Small intestine (tissue), 7 donors: ENCODE results near the gene CDH5. TPM values are rescaled to one million over a fixed set of nuclear protein-coding genes. Genes with fewer than 3 reads are reported as not detected.

Source experiments
- DNase-seq, 2 donors: peaks; one replicate each; pipeline versions ENCODE4 v3.0.0 to v3.0.0-alpha.2; 2013
- FAIRE-seq: peaks from 2 replicates; lab custom pipeline; 2012; peaks lifted over from hg19 to GRCh38; lab: Jason Lieb, UNC
- H3K27ac ChIP-seq, 3 donors: one replicate each; pipeline ENCODE4 v1.5.1; 2013; ENCODE audit warnings: low read length in 2 of 3, mild to moderate bottlenecking in 2 of 3, control low read depth in 1 of 3, inconsistent platforms in 1 of 3, low read depth in 1 of 3, moderate library complexity in 1 of 3
- H3K27me3 ChIP-seq, 3 donors: one replicate each; pipeline ENCODE4 v1.6.1; 2013; ENCODE audit warnings: low read length in 3 of 3, inconsistent platforms in 1 of 3; ENCODE audit not compliant: control insufficient read depth in 3 of 3, insufficient read depth in 3 of 3
- H3K36me3 ChIP-seq, 3 donors: one replicate each; pipeline ENCODE4 v1.6.1; 2013; ENCODE audit warnings: low read length in 3 of 3, inconsistent platforms in 1 of 3, low read depth in 1 of 3, mild to moderate bottlenecking in 1 of 3, moderate library complexity in 1 of 3; ENCODE audit not compliant: control insufficient read depth in 3 of 3, insufficient read depth in 2 of 3
- H3K4me1 ChIP-seq, 3 donors: one replicate each; pipeline ENCODE4 v1.6.1; 2013; ENCODE audit warnings: low read length in 2 of 3, inconsistent platforms in 1 of 3, low read depth in 1 of 3, mild to moderate bottlenecking in 1 of 3, moderate library complexity in 1 of 3; ENCODE audit not compliant: control insufficient read depth in 3 of 3, insufficient read depth in 2 of 3
- H3K4me3 ChIP-seq, 3 donors: one replicate each; pipeline ENCODE4 v1.5.1; 2013; ENCODE audit warnings: low read length in 3 of 3, control low read depth in 1 of 3, inconsistent platforms in 1 of 3, low read depth in 1 of 3, mild to moderate bottlenecking in 1 of 3, moderate library complexity in 1 of 3
- H3K9me3 ChIP-seq, 2 donors: one replicate each; pipeline ENCODE4 v1.6.1; 2013; ENCODE audit warnings: low read depth in 1 of 2, low read length in 1 of 2; ENCODE audit not compliant: control insufficient read depth in 2 of 2, insufficient read depth in 1 of 2
- WGBS, 3 donors: extraction: QIAGEN DNeasy Blood & Tissue Kit; methylation state at CpG; one replicate each; pipeline ENCODE4 v1.1.7; 2013; 5-methylcytosine and 5-hydroxymethylcytosine counted together
- polyA plus RNA-seq, 4 donors: library from polyadenylated mRNA; stranded (reverse) in 3 of 4; unstranded in 1 of 4; fragments of 200-250 nt in 3 of 4; fragments of 120-200 nt in 1 of 4; gene quantifications; one replicate each; pipeline versions ENCODE4 v1.2.1 to v1.2.3, GENCODE V29; 2013
- donor health status: healthy with polysubstance abuse.
- donor health status: control.
- donor health status: control.
- donor health status: Bipolar disorder and iron deficiency.
- donor health status: healthy.

CDH5 gene
- polyA plus RNA-seq, 4 donors, result 0.45 to 28.8 (median 7.6) TPM

- FAIRE-seq (no peak), DNase-seq (no peak)
- H3K9me3 ChIP-seq, result no peaks in the 10 kb centered on the region
- H3K4me1 ChIP-seq, result no peaks in the 10 kb centered on the region
- H3K27me3 ChIP-seq, result no peaks in the 10 kb centered on the region
- H3K27ac ChIP-seq, result no peak overlapping the region
- WGBS, 3 donors, result 76 to 83% (median 82%) methylated on average over 6 of the region's 6 CpGs
- H3K36me3 ChIP-seq, result no peaks in the 10 kb centered on the region
- H3K4me3 ChIP-seq, result no peak overlapping the region
Measured at GRCh38 chr16:66388350-66389139, 22.1 kb downstream of the CDH5 start.

- WGBS, 3 donors, result 91% methylated on average over 13 of the region's 13 CpGs
- DNase-seq (no peak), FAIRE-seq (no peak)
- Histone ChIP-seq H3K36me3 (no peaks in the 10 kb centered on the region), H3K27me3 (no peaks in the 10 kb centered on the region), H3K4me1 (no peaks in the 10 kb centered on the region), H3K9me3 (no peaks in the 10 kb centered on the region), H3K27ac (no peak overlapping the region), H3K4me3 (no peak overlapping the region)
Measured at GRCh38 chr16:66389256-66390176, 23.0 kb downstream of the CDH5 start.

GRCh38 chr16:66390346-66391108 lies 24.0 kb downstream of the CDH5 start:
- Histone ChIP-seq H3K36me3 (no peaks in the 10 kb centered on the region), H3K4me1 (no peaks in the 10 kb centered on the region), H3K27me3 (no peaks in the 10 kb centered on the region), H3K27ac (no peak overlapping the region), H3K9me3 (no peaks in the 10 kb centered on the region), H3K4me3 (no peak overlapping the region)
- DNase-seq (no peak), FAIRE-seq (no peak)
- 84 to 89% (median 88%) methylated on average over 14 of the region's 14 CpGs for WGBS, 3 donors

- Histone ChIP-seq H3K9me3 (no peaks in the 10 kb centered on the region), H3K4me3 (no peak overlapping the region), H3K36me3 (no peaks in the 10 kb centered on the region), H3K4me1 (no peaks in the 10 kb centered on the region), H3K27me3 (no peaks in the 10 kb centered on the region), H3K27ac (no peak overlapping the region)
- 80 to 83% (median 82%) methylated on average over 18 of the region's 18 CpGs for WGBS, 3 donors
- FAIRE-seq (no peak), DNase-seq (no peak)
Measured at GRCh38 chr16:66391726-66392670, 25.5 kb downstream of the CDH5 start.

- WGBS, 3 donors, result 85 to 89% (median 88%) methylated on average over 7 of the region's 7 CpGs
- FAIRE-seq, result no peak
Measured at GRCh38 chr16:66395806-66396555, 29.5 kb downstream of the CDH5 start.

GRCh38 chr16:66397736-66398433 lies 31.4 kb downstream of the CDH5 start:
- no peak overlapping the region for H3K27ac ChIP-seq
- no peaks in the 10 kb centered on the region for H3K36me3 ChIP-seq
- H3K9me3 ChIP-seq, result no peaks in the 10 kb centered on the region
- no peak overlapping the region for H3K4me3 ChIP-seq
- no peaks in the 10 kb centered on the region for H3K4me1 ChIP-seq
- FAIRE-seq (no peak), DNase-seq (no peak)
- WGBS, 3 donors, result 70 to 86% (median 80%) methylated on average over 5 of the region's 5 CpGs
- peaks cover 0 to 3% (median 0%) of the 10 kb centered on the region in 3 donors for H3K27me3 ChIP-seq

More at GRCh38 chr16:66395806-66396555, 29.5 kb downstream of the CDH5 start:
- Histone ChIP-seq H3K27me3 (no peaks in the 10 kb centered on the region), H3K9me3 (no peaks in the 10 kb centered on the region), H3K4me1 (no peaks in the 10 kb centered on the region), H3K36me3 (no peaks in the 10 kb centered on the region), H3K27ac (no peak overlapping the region), H3K4me3 (no peak overlapping the region)
- DNase-seq, result no peak

- WGBS, 3 donors, result 82 to 83% (median 82%) methylated on average over 3 of the region's 3 CpGs
- FAIRE-seq (no peak), DNase-seq (no peak)
- H3K4me3 ChIP-seq, result no peak overlapping the region
- H3K27ac ChIP-seq, result no peak overlapping the region
- H3K36me3 ChIP-seq, result no peaks in the 10 kb centered on the region
- H3K27me3 ChIP-seq, result peaks cover 0 to 7% (median 0%) of the 10 kb centered on the region in 3 donors
- no peaks in the 10 kb centered on the region for H3K9me3 ChIP-seq
- H3K4me1 ChIP-seq, result no peaks in the 10 kb centered on the region
Measured at GRCh38 chr16:66399031-66399430, 32.5 kb downstream of the CDH5 start.
